HCT116 (cell line): ENCODE measurements around the gene USO1. TPM values are rescaled to one million over a fixed set of nuclear protein-coding genes. Genes with fewer than 3 reads are reported as not detected.

Source experiments
- ATAC-seq: fragments of 200-7000 bp; cut with Tn5 transposase; 2 replicates; pipeline ENCODE4 v1.9.1; 2020; ENCODE audit warnings: mild to moderate bottlenecking, moderate library complexity
- BruUV-seq: library from RNA; stranded (reverse); fragments of 400-500 nt; replicated peaks from 2 replicates; lab custom pipeline; 2021; lab: Mats Ljungman, UMichigan
- CTCF ChIA-PET: fragments of 300-600 bp; sonication (Branson Sonifier 250); formaldehyde crosslinking; loops from one replicate; lab custom pipeline; 2021; ENCODE audit warnings: antibody characterized with exemption; lab: Charles Lee
- POLR2A ChIA-PET: fragments of 300-600, 350-600 bp; sonication (Branson Sonifier 250); formaldehyde crosslinking; loops from one replicate; lab custom pipeline; 2021; ENCODE audit warnings: antibody characterized with exemption; lab: Charles Lee
- RAD21 ChIA-PET, 2 experiments: fragments of 300-600 bp; sonication (Branson Sonifier 250); formaldehyde crosslinking; loops; one replicate each; lab custom pipeline; 2023; ENCODE audit warnings: low total read pairs in 2 of 2; ENCODE audit not compliant: uncharacterized antibody in 2 of 2, unreplicated experiment in 2 of 2, low non-redundant PET in 1 of 2; lab: Charles Lee
- DNase-seq: peaks from one replicate; pipeline ENCODE4 v3.0.0-alpha.2; 2010; ENCODE audit warnings: low read depth, low spot score
- H2AFZ ChIP-seq: fragments of 200-600 bp; shearing (Covaris generic), sonication (generic); 2 replicates; pipeline ENCODE4 v1.6.1; 2017; ENCODE audit warnings: low read depth, mixed run types, mixed read lengths, antibody characterized with exemption, low read length; ENCODE audit not compliant: poor library complexity, severe bottlenecking
- H3K27ac ChIP-seq: 2 replicates; pipeline ENCODE4 v1.5.1; 2012; ENCODE audit warnings: low read depth, low read length
- H3K27me3 ChIP-seq: fragments of 200-600 bp; sonication (generic); 2 replicates; pipeline ENCODE4 v1.6.1; 2016; ENCODE audit warnings: mixed run types, low read length, mixed read lengths; ENCODE audit not compliant: insufficient read depth
- H3K36me3 ChIP-seq, 2 experiments: fragments of 200-500 bp in 1 of 2; fragments of 200-600 bp in 1 of 2; sonication (Bioruptor generic) in 1 of 2; sonication (generic) in 1 of 2; 2 replicates each; pipeline versions ENCODE4 v1.5.1 to v1.6.1; 2014 to 2016; ENCODE audit warnings: low read length in 2 of 2, inconsistent platforms in 1 of 2, mixed read lengths in 1 of 2, mixed run types in 1 of 2; ENCODE audit not compliant: insufficient read depth in 2 of 2, control insufficient read depth in 1 of 2
- H3K4me1 ChIP-seq, 2 experiments: fragments of 200-600 bp in 1 of 2; sonication (generic) in 1 of 2; 2 replicates each; pipeline versions ENCODE4 v1.5.1 to v1.6.1; 2012 to 2017; ENCODE audit warnings: low read length in 2 of 2, inconsistent platforms in 1 of 2, mild to moderate bottlenecking in 1 of 2, mixed read lengths in 1 of 2, mixed run types in 1 of 2, moderate library complexity in 1 of 2; ENCODE audit not compliant: insufficient read depth in 2 of 2, control insufficient read depth in 1 of 2
- H3K4me2 ChIP-seq: fragments of 200-600 bp; sonication (generic); 2 replicates; pipeline ENCODE4 v1.6.1; 2017; ENCODE audit warnings: mixed run types, low read length, mixed read lengths
- H3K4me3 ChIP-seq, 2 experiments: fragments of 200-600 bp in 1 of 2; sonication (generic) in 1 of 2; replicated peaks in 1 of 2; 2 replicates each; pipeline ENCODE4 v1.5.1; 2011 to 2016; ENCODE audit warnings: low read length in 2 of 2, control low read depth in 1 of 2, low read depth in 1 of 2, mild to moderate bottlenecking in 1 of 2, mixed read lengths in 1 of 2, mixed run types in 1 of 2
- H3K79me2 ChIP-seq: fragments of 200-600 bp; sonication (generic); 2 replicates; pipeline ENCODE4 v1.6.1; 2017; ENCODE audit warnings: mild to moderate bottlenecking, mixed run types, low read length, moderate library complexity, mixed read lengths; ENCODE audit not compliant: insufficient read depth
- H3K9ac ChIP-seq: fragments of 200-600 bp; sonication (generic); 2 replicates; pipeline ENCODE4 v1.6.1; 2016; ENCODE audit warnings: low read length, mixed read lengths
- H3K9me2 ChIP-seq: fragments of 200-600 bp; sonication (generic), shearing (Covaris generic); 2 replicates; pipeline ENCODE4 v1.6.1; 2017; ENCODE audit warnings: mixed run types, mild to moderate bottlenecking, moderate library complexity; ENCODE audit not compliant: insufficient read depth
- H3K9me3 ChIP-seq, 2 experiments: fragments of 200-500 bp in 1 of 2; fragments of 200-600 bp in 1 of 2; sonication (Bioruptor generic) in 1 of 2; sonication (generic) in 1 of 2; 2 replicates each; pipeline ENCODE4 v1.6.1; 2014 to 2017; ENCODE audit warnings: low read length in 2 of 2, mixed read lengths in 2 of 2, inconsistent platforms in 1 of 2, low read depth in 1 of 2, mild to moderate bottlenecking in 1 of 2, mixed run types in 1 of 2, moderate library complexity in 1 of 2; ENCODE audit not compliant: control insufficient read depth in 1 of 2, insufficient read depth in 1 of 2
- H4K20me1 ChIP-seq: fragments of 200-600 bp; sonication (generic), shearing (Covaris generic); 2 replicates; pipeline ENCODE4 v1.6.1; 2017; ENCODE audit warnings: mixed run types, mild to moderate bottlenecking, moderate library complexity; ENCODE audit not compliant: insufficient read depth
- CBX3 ChIP-seq: IDR thresholded peaks from 2 replicates; pipeline ENCODE4 v1.6.1; 2012; ENCODE audit warnings: low read depth
- CEBPB ChIP-seq: IDR thresholded peaks from 2 replicates; pipeline ENCODE4 v1.6.1; 2012; ENCODE audit warnings: low read depth
- EGR1 ChIP-seq: IDR thresholded peaks from 2 replicates; pipeline ENCODE4 v1.6.1; 2012; ENCODE audit warnings: low read depth
- EZH2 ChIP-seq: fragments of 200-600 bp; sonication (generic); IDR thresholded peaks from 2 replicates; pipeline ENCODE4 v1.6.1; 2017; ENCODE audit warnings: antibody characterized with exemption, mixed run types
- EZH2phosphoT487 ChIP-seq: fragments of 200-600 bp; IDR thresholded peaks from 2 replicates; pipeline ENCODE4 v1.6.1; 2018; ENCODE audit warnings: antibody characterized with exemption, borderline replicate concordance
- RAD21 ChIP-seq: IDR thresholded peaks from 2 replicates; pipeline ENCODE4 v1.6.1; 2012; ENCODE audit warnings: low read depth, mild to moderate bottlenecking
- SRF ChIP-seq: IDR thresholded peaks from 2 replicates; pipeline ENCODE4 v1.6.1; 2012; ENCODE audit warnings: low read depth
- TCF7L2 ChIP-seq: IDR thresholded peaks from 2 replicates; pipeline ENCODE4 v1.7.0; 2011; ENCODE audit warnings: borderline replicate concordance, inconsistent platforms; ENCODE audit not compliant: insufficient read depth, insufficient read length; ENCODE audit errors: extremely low read depth
- YY1 ChIP-seq: IDR thresholded peaks from 2 replicates; pipeline ENCODE4 v1.6.1; 2011; ENCODE audit warnings: low read length, low read depth, moderate library complexity, mild to moderate bottlenecking; ENCODE audit not compliant: insufficient replicate concordance; ENCODE audit errors: extremely low read depth
- ZBTB33 ChIP-seq: IDR thresholded peaks from 2 replicates; pipeline ENCODE4 v1.6.1; 2011; ENCODE audit warnings: mild to moderate bottlenecking, low read length, moderate library complexity; ENCODE audit not compliant: insufficient replicate concordance; ENCODE audit errors: extremely low read depth
- intact Hi-C: fragments of 100-400 bp; cut with micrococcal nuclease; formaldehyde crosslinking; loops from 2 replicates; pipeline ENCODE4 v1.10.0; 2022
- total RNA-seq: library from RNA; stranded (reverse); gene quantifications from one replicate; pipeline ENCODE4 v1.2.1, GENCODE V29; 2021; ENCODE audit not compliant: unreplicated experiment

USO1 gene
- total RNA-seq, 1 experiment from 2014 or later = 72.7 TPM

- no peak overlapping the region for H3K27ac ChIP-seq
- CTCF ChIA-PET = no interaction called here
- no peaks in the 10 kb centered on the region for H3K9me2 ChIP-seq
- H4K20me1 ChIP-seq = no peaks in the 10 kb centered on the region; the same call in 1 of the 2 replicates
- no peak overlapping the region for H2AFZ ChIP-seq
- H3K36me3 ChIP-seq = peaks cover 7 to 19% of the 10 kb centered on the region in 2 experiments; a peak in 3 of 4 replicates
- H3K9me3 ChIP-seq = no peaks in the 10 kb centered on the region
- H3K4me2 ChIP-seq = no peak overlapping the region
- POLR2A ChIA-PET = no interaction called here
- no peak overlapping the region for H3K4me3 ChIP-seq
- RAD21 ChIA-PET = no interaction called here
- no peak for DNase-seq
- H3K9ac ChIP-seq = no peak overlapping the region
- no peaks in the 10 kb centered on the region for H3K27me3 ChIP-seq
- no peaks in the 10 kb centered on the region for H3K4me1 ChIP-seq
- peaks cover 9% of the 10 kb centered on the region; the same call in 1 of the 2 replicates for H3K79me2 ChIP-seq
- intact Hi-C loops = no loop called here
- no peak for ATAC-seq
- TF ChIP-seq YY1 = no peak
- no peak for TF ChIP-seq EGR1
- BruUV-seq = TSS peak; percentile 22
Measured at GRCh38 chr4:75752637-75753036, 28.3 kb downstream of the USO1 start.

GRCh38 chr4:75769036-75769435, 44.7 kb downstream of the USO1 start:
- BruUV-seq = no TSS peak
- intact Hi-C loops = no loop called here

More at GRCh38 chr4:75769036-75769435, 44.7 kb downstream of the USO1 start:
- no peak overlapping the region for H3K9ac ChIP-seq
- ChIA-PET RAD21 (no interaction called here), POLR2A (no interaction called here), CTCF (no interaction called here)
- H3K9me3 ChIP-seq = no peaks in the 10 kb centered on the region
- H3K27me3 ChIP-seq = no peaks in the 10 kb centered on the region
- H3K27ac ChIP-seq = no peak overlapping the region
- no peak overlapping the region for H3K4me3 ChIP-seq
- no peaks in the 10 kb centered on the region for H3K4me1 ChIP-seq
- DNase-seq = no peak
- no peaks in the 10 kb centered on the region for H3K79me2 ChIP-seq
- H2AFZ ChIP-seq = no peak overlapping the region
- peaks cover 0 to 16% of the 10 kb centered on the region in 2 experiments; a peak in 3 of 4 replicates for H3K36me3 ChIP-seq
- no peaks in the 10 kb centered on the region for H4K20me1 ChIP-seq
- H3K9me2 ChIP-seq = no peaks in the 10 kb centered on the region
- no peak for ATAC-seq
- TF ChIP-seq RAD21 (no peak), CEBPB (no peak), TCF7L2 (no peak), SRF (no peak), CBX3 (no peak), EZH2phosphoT487 (no peak), ZBTB33 (no peak), EZH2 (no peak)
- H3K4me2 ChIP-seq = no peak overlapping the region
